HL-60 (cell line): ENCODE data around the gene DAB2.

Experiments
- POLR2AphosphoS5 ChIP-seq: IDR thresholded peaks from 2 replicates; pipeline ENCODE4 v1.6.1; 2012; ENCODE audit warnings: low read depth
- SPI1 ChIP-seq: IDR thresholded peaks from 2 replicates; pipeline ENCODE4 v1.6.1; 2012; ENCODE audit warnings: low read depth, mild to moderate bottlenecking, borderline replicate concordance
- TF ChIP-seq, protein P1 (sequence below): IDR thresholded peaks from one replicate; pipeline ENCODE4 v1.5.1; 2011; ENCODE audit warnings: low read length, control low read depth, inconsistent platforms; ENCODE audit not compliant: insufficient read depth
- TF ChIP-seq, protein P2 (sequence below): IDR thresholded peaks from 2 replicates; pipeline ENCODE4 v1.6.1; 2012; ENCODE audit warnings: low read depth; ENCODE audit not compliant: insufficient replicate concordance

GRCh38 chr5:39469777-39470415 lies 45.1 kb upstream of the DAB2 start:
- TF ChIP-seq, protein P1, sequence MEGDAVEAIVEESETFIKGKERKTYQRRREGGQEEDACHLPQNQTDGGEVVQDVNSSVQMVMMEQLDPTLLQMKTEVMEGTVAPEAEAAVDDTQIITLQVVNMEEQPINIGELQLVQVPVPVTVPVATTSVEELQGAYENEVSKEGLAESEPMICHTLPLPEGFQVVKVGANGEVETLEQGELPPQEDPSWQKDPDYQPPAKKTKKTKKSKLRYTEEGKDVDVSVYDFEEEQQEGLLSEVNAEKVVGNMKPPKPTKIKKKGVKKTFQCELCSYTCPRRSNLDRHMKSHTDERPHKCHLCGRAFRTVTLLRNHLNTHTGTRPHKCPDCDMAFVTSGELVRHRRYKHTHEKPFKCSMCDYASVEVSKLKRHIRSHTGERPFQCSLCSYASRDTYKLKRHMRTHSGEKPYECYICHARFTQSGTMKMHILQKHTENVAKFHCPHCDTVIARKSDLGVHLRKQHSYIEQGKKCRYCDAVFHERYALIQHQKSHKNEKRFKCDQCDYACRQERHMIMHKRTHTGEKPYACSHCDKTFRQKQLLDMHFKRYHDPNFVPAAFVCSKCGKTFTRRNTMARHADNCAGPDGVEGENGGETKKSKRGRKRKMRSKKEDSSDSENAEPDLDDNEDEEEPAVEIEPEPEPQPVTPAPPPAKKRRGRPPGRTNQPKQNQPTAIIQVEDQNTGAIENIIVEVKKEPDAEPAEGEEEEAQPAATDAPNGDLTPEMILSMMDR = no peak
- TF ChIP-seq, protein P2, sequence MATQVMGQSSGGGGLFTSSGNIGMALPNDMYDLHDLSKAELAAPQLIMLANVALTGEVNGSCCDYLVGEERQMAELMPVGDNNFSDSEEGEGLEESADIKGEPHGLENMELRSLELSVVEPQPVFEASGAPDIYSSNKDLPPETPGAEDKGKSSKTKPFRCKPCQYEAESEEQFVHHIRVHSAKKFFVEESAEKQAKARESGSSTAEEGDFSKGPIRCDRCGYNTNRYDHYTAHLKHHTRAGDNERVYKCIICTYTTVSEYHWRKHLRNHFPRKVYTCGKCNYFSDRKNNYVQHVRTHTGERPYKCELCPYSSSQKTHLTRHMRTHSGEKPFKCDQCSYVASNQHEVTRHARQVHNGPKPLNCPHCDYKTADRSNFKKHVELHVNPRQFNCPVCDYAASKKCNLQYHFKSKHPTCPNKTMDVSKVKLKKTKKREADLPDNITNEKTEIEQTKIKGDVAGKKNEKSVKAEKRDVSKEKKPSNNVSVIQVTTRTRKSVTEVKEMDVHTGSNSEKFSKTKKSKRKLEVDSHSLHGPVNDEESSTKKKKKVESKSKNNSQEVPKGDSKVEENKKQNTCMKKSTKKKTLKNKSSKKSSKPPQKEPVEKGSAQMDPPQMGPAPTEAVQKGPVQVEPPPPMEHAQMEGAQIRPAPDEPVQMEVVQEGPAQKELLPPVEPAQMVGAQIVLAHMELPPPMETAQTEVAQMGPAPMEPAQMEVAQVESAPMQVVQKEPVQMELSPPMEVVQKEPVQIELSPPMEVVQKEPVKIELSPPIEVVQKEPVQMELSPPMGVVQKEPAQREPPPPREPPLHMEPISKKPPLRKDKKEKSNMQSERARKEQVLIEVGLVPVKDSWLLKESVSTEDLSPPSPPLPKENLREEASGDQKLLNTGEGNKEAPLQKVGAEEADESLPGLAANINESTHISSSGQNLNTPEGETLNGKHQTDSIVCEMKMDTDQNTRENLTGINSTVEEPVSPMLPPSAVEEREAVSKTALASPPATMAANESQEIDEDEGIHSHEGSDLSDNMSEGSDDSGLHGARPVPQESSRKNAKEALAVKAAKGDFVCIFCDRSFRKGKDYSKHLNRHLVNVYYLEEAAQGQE = no peak
- TF ChIP-seq POLR2AphosphoS5 (no peak), SPI1 (no peak)
